Fibroblast of lung (primary cell): ENCODE results near the gene GAPDHS.

Experiments used
- CTCF ChIP-seq, 2 donors: IDR thresholded peaks in 1 of 2; conservative IDR thresholded peaks in 1 of 2; 1 replicate in 1 of 2; 2 replicates in 1 of 2; pipeline ENCODE4 v1.5.1; 2011 to 2012; ENCODE audit warnings: low read length in 2 of 2, control low read depth in 1 of 2, inconsistent platforms in 1 of 2, low read depth in 1 of 2, mild to moderate bottlenecking in 1 of 2
- EZH2 ChIP-seq: IDR thresholded peaks from 2 replicates; pipeline ENCODE4 v1.5.1; 2012; ENCODE audit warnings: low read length, control low read depth, mild to moderate bottlenecking; ENCODE audit errors: missing control alignments

GRCh38 chr19:35558400-35559280 lies 25.4 kb downstream of the GAPDHS start:
- no peak for TF ChIP-seq CTCF (conservative IDR thresholded peaks at IDR 0.05 in 1 of 2, IDR thresholded peaks at IDR 0.05 in 1 of 2; ENCODE audit: low read depth in 1 of 2, low read length in 2 of 2)
- no peak for TF ChIP-seq EZH2
